ENCODE results near the gene TBC1D22A. TPM values are rescaled to one million over a fixed set of nuclear protein-coding genes. Genes with fewer than 3 reads are reported as not detected.

TBC1D22A gene
- total RNA-seq, 2 experiments from 2014 or later, result 22.3 to 43.9 TPM

- Histone ChIP-seq H3K4me2 (ENCODE audit: low read length) (no peak overlapping the region), H3K27ac (ENCODE audit: low read depth, low read length, poor library complexity, severe bottlenecking) (no peak overlapping the region), H3K9me2 (ENCODE audit: insufficient read depth, low read length) (no peaks in the 10 kb centered on the region), H3K9me3 (ENCODE audit: low read length) (no peaks in the 10 kb centered on the region), H3K79me2 (ENCODE audit: insufficient read depth, low read depth, low read length) (no peaks in the 10 kb centered on the region), H2AFZ (ENCODE audit: low read length) (no peak overlapping the region), H3K36me3 (ENCODE audit: insufficient read depth, low read length) (no peaks in the 10 kb centered on the region), H3K4me1 (ENCODE audit: insufficient read depth, low read length, poor library complexity, severe bottlenecking) (no peaks in the 10 kb centered on the region), H4K20me1 (ENCODE audit: insufficient read depth, low read length) (no peaks in the 10 kb centered on the region), H3K4me3 (ENCODE audit: low read depth, low read length, poor library complexity, severe bottlenecking) (no peak overlapping the region)
- BruUV-seq (replicated peaks), result no TSS peak
- intact Hi-C loops (cut with micrococcal nuclease; ENCODE audit: unreplicated experiment), result no loop called here
- ChIA-PET POLR2A (no interaction called here), CTCF (ENCODE audit: unreplicated experiment) (no interaction called here)
- no peak for DNase-seq (ENCODE audit: low spot score)
- TF ChIP-seq, protein P1, sequence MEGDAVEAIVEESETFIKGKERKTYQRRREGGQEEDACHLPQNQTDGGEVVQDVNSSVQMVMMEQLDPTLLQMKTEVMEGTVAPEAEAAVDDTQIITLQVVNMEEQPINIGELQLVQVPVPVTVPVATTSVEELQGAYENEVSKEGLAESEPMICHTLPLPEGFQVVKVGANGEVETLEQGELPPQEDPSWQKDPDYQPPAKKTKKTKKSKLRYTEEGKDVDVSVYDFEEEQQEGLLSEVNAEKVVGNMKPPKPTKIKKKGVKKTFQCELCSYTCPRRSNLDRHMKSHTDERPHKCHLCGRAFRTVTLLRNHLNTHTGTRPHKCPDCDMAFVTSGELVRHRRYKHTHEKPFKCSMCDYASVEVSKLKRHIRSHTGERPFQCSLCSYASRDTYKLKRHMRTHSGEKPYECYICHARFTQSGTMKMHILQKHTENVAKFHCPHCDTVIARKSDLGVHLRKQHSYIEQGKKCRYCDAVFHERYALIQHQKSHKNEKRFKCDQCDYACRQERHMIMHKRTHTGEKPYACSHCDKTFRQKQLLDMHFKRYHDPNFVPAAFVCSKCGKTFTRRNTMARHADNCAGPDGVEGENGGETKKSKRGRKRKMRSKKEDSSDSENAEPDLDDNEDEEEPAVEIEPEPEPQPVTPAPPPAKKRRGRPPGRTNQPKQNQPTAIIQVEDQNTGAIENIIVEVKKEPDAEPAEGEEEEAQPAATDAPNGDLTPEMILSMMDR (conservative IDR thresholded peaks at IDR 0.05; ENCODE audit: low read length), result no peak
- no peak for TF ChIP-seq EZH2phosphoT487 (IDR thresholded peaks at IDR 0.05; ENCODE audit: borderline replicate concordance, low read depth, low read length)
Measured at GRCh38 chr22:46941968-46942798, 179.7 kb downstream of the TBC1D22A start.

DNA sequence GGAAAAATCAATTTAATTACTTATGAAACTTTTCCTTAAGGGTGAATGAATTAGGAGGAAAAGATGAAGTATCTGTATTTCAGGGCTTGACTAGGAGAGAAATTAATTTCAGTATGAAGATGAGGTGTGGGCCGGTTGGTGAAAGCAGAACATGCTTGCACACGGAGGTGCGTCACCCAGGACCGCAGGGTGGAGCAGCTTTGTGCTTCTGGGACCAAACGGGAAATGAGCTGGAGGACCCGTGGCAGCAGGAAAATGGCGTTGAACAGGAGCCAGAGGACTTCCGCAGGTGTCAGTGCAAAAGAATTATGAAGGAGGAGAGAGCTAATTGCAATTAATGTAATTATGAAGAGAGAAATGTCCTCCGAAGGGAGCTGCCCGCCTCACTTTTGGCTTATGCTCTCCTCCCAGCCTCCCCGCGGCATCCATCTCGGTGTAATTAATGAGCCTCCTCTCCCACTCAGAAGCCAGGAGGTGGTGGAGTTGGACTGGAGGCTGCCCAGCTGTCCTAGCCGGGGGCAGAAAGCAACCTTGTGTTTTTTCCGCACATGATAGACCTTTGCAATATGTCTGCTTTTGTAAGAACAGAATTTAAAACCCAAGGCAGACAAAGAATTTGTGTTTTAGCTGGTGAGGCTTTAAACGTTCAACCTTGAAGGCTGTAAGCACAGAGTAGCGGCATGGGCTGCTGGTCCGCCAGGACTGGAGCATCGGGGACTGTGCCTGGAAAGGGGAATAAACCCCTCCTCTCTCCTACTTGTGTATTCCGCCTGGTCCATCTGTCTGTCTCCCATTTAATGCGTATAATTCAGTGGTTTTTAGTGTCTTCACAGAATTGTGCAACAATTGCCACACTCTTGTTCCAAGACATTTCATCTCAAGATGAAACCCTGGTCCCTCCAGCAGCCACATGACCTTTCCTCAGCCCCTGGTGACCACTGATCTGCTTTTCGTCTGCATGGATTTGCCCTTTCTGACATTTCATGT lies 180.6 kb downstream of the TBC1D22A start:
- ChIA-PET CTCF (ENCODE audit: unreplicated experiment) (no interaction called here), POLR2A (no interaction called here)
- no peak for DNase-seq (ENCODE audit: low spot score)
- Histone ChIP-seq H3K9me2 (ENCODE audit: insufficient read depth, low read length) (no peaks in the 10 kb centered on the region), H3K79me2 (ENCODE audit: insufficient read depth, low read depth, low read length) (no peaks in the 10 kb centered on the region), H3K9me3 (ENCODE audit: low read length) (no peaks in the 10 kb centered on the region), H3K4me1 (ENCODE audit: insufficient read depth, low read length, poor library complexity, severe bottlenecking) (no peaks in the 10 kb centered on the region), H3K4me2 (ENCODE audit: low read length) (no peak overlapping the region), H2AFZ (ENCODE audit: low read length) (no peak overlapping the region), H3K36me3 (ENCODE audit: insufficient read depth, low read length) (no peaks in the 10 kb centered on the region), H4K20me1 (ENCODE audit: insufficient read depth, low read length) (no peaks in the 10 kb centered on the region), H3K4me3 (ENCODE audit: low read depth, low read length, poor library complexity, severe bottlenecking) (no peak overlapping the region), H3K27ac (ENCODE audit: low read depth, low read length, poor library complexity, severe bottlenecking) (no peak overlapping the region)
- intact Hi-C loops (cut with micrococcal nuclease; ENCODE audit: unreplicated experiment), result no loop called here
- no peak for TF ChIP-seq EZH2phosphoT487 (IDR thresholded peaks at IDR 0.05; ENCODE audit: borderline replicate concordance, low read depth, low read length)
- TF ChIP-seq, protein P1 (conservative IDR thresholded peaks at IDR 0.05; ENCODE audit: low read length), result no peak
- no TSS peak for BruUV-seq (replicated peaks)

Data from OCI-LY7 (cell line).